ENCODE data around the gene MORF4L2. TPM values are rescaled to one million over a fixed set of nuclear protein-coding genes. Genes with fewer than 3 reads are reported as not detected.
A peak's percentile ranks its signal among the peaks of the same experiment; 100 is the strongest.

MORF4L2 gene
- total RNA-seq, 1 donor from 2014 or later, result 514 TPM

- FAIRE-seq (no peak), DNase-seq (ENCODE audit: low read depth) (no peak)
- H3K9me3 ChIP-seq (ENCODE audit: insufficient read depth, low read depth, low read length), result no peaks in the 10 kb centered on the region
- Mint-ChIP-seq H3K36me3 (ENCODE audit: low read depth, unreplicated experiment) (no peaks in the 10 kb centered on the region), H3K27me3 (ENCODE audit: low read depth, unreplicated experiment) (peaks cover 6% of the 10 kb centered on the region), H3K9me3 (ENCODE audit: unreplicated experiment) (no peaks in the 10 kb centered on the region), H3K27ac (ENCODE audit: unreplicated experiment) (no peak overlapping the region), H3K4me1 (ENCODE audit: low read depth, unreplicated experiment) (peaks cover 14% of the 10 kb centered on the region), H3K4me3 (ENCODE audit: unreplicated experiment) (no peak overlapping the region)
- H4K20me1 ChIP-seq (ENCODE audit: insufficient read depth, low read length), result no peaks in the 10 kb centered on the region
- no peak overlapping the region for H3K27ac ChIP-seq (ENCODE audit: low read depth, low read length)
- TF ChIP-seq EZH2 (IDR thresholded peaks at IDR 0.05; ENCODE audit: insufficient read depth, low read length) (no peak), CTCF (IDR thresholded peaks at IDR 0.05; ENCODE audit: insufficient read depth, low read depth, low read length) (no peak)
- no peak overlapping the region for H2AFZ ChIP-seq (ENCODE audit: low read depth, low read length)
- H3K79me2 ChIP-seq (ENCODE audit: insufficient read depth, low read length), result no peaks in the 10 kb centered on the region
- H3K9ac ChIP-seq (ENCODE audit: low read length), result no peak overlapping the region
- H3K4me2 ChIP-seq (ENCODE audit: low read length), result no peak overlapping the region
- peaks cover 30% of the 10 kb centered on the region for H3K4me1 ChIP-seq (ENCODE audit: insufficient read depth, low read length)
- no peaks in the 10 kb centered on the region for H3K27me3 ChIP-seq (ENCODE audit: insufficient read depth, low read length)
- no peaks in the 10 kb centered on the region for H3K36me3 ChIP-seq (ENCODE audit: insufficient read depth, low read length)
- H3K4me3 ChIP-seq (ENCODE audit: insufficient read depth, low read depth, low read length), result no peak overlapping the region
These were observed 40.6 kb upstream of the MORF4L2 start for GRCh38 chrX:103727115-103727514.

- H3K4me1 Mint-ChIP-seq (ENCODE audit: low read depth, unreplicated experiment), result peaks cover 14% of the 10 kb centered on the region
- Histone ChIP-seq H2AFZ (ENCODE audit: low read depth, low read length) (no peak overlapping the region), H3K4me1 (ENCODE audit: insufficient read depth, low read length) (peaks cover 24% of the 10 kb centered on the region), H3K79me2 (ENCODE audit: insufficient read depth, low read length) (no peaks in the 10 kb centered on the region), H3K4me2 (ENCODE audit: low read length) (no peak overlapping the region), H3K27ac (ENCODE audit: low read depth, low read length) (no peak overlapping the region), H3K9me3 (ENCODE audit: insufficient read depth, low read depth, low read length) (no peaks in the 10 kb centered on the region), H3K9ac (ENCODE audit: low read length) (no peak overlapping the region), H4K20me1 (ENCODE audit: insufficient read depth, low read length) (no peaks in the 10 kb centered on the region), H3K27me3 (ENCODE audit: insufficient read depth, low read length) (no peaks in the 10 kb centered on the region), H3K4me3 (ENCODE audit: insufficient read depth, low read depth, low read length) (no peak overlapping the region), H3K36me3 (ENCODE audit: insufficient read depth, low read length) (no peaks in the 10 kb centered on the region)
- H3K9me3 Mint-ChIP-seq (ENCODE audit: unreplicated experiment), result no peaks in the 10 kb centered on the region
- H3K4me3 Mint-ChIP-seq (ENCODE audit: unreplicated experiment), result no peak overlapping the region
- no peaks in the 10 kb centered on the region for H3K36me3 Mint-ChIP-seq (ENCODE audit: low read depth, unreplicated experiment)
- FAIRE-seq (no peak), DNase-seq (ENCODE audit: low read depth) (no peak)
- TF ChIP-seq EZH2 (IDR thresholded peaks at IDR 0.05; ENCODE audit: insufficient read depth, low read length) (no peak), CTCF (IDR thresholded peaks at IDR 0.05; ENCODE audit: insufficient read depth, low read depth, low read length) (no peak)
- no peak overlapping the region for H3K27ac Mint-ChIP-seq (ENCODE audit: unreplicated experiment)
- H3K27me3 Mint-ChIP-seq (ENCODE audit: low read depth, unreplicated experiment), result peaks cover 6% of the 10 kb centered on the region
These were observed 40.0 kb upstream of the MORF4L2 start for GRCh38 chrX:103726477-103726876.

GRCh38 chrX:103722505-103722904 is 36.0 kb upstream of the MORF4L2 start:
- no peaks in the 10 kb centered on the region for H3K36me3 Mint-ChIP-seq (ENCODE audit: low read depth, unreplicated experiment)
- no peak overlapping the region for H3K4me2 ChIP-seq (ENCODE audit: low read length)
- no peak overlapping the region for H3K4me3 Mint-ChIP-seq (ENCODE audit: unreplicated experiment)
- H3K27ac ChIP-seq (ENCODE audit: low read depth, low read length), result no peak overlapping the region
- H2AFZ ChIP-seq (ENCODE audit: low read depth, low read length), result no peak overlapping the region
- FAIRE-seq (no peak), DNase-seq (ENCODE audit: low read depth) (peak; percentile 41)
- H3K4me1 Mint-ChIP-seq (ENCODE audit: low read depth, unreplicated experiment), result no peaks in the 10 kb centered on the region
- no peaks in the 10 kb centered on the region for H3K9me3 Mint-ChIP-seq (ENCODE audit: unreplicated experiment)
- TF ChIP-seq EZH2 (IDR thresholded peaks at IDR 0.05; ENCODE audit: insufficient read depth, low read length) (no peak), CTCF (IDR thresholded peaks at IDR 0.05; ENCODE audit: insufficient read depth, low read depth, low read length) (no peak)
- no peaks in the 10 kb centered on the region for H3K4me1 ChIP-seq (ENCODE audit: insufficient read depth, low read length)
- H3K4me3 ChIP-seq (ENCODE audit: insufficient read depth, low read depth, low read length), result no peak overlapping the region
- no peaks in the 10 kb centered on the region for H3K79me2 ChIP-seq (ENCODE audit: insufficient read depth, low read length)
- H3K9me3 ChIP-seq (ENCODE audit: insufficient read depth, low read depth, low read length), result no peaks in the 10 kb centered on the region
- no peak overlapping the region for H3K27ac Mint-ChIP-seq (ENCODE audit: unreplicated experiment)
- no peaks in the 10 kb centered on the region for H4K20me1 ChIP-seq (ENCODE audit: insufficient read depth, low read length)
- H3K27me3 Mint-ChIP-seq (ENCODE audit: low read depth, unreplicated experiment), result peaks cover 6% of the 10 kb centered on the region
- H3K9ac ChIP-seq (ENCODE audit: low read length), result no peak overlapping the region
- no peaks in the 10 kb centered on the region for H3K27me3 ChIP-seq (ENCODE audit: insufficient read depth, low read length)
- H3K36me3 ChIP-seq (ENCODE audit: insufficient read depth, low read length), result no peaks in the 10 kb centered on the region

Measured in astrocyte (in vitro differentiated cells and primary cell).